ENCODE results near the gene QSOX2. TPM values are rescaled to one million over a fixed set of nuclear protein-coding genes. Genes with fewer than 3 reads are reported as not detected.

Gene QSOX2
- total RNA-seq, 1 donor from 2014 or later, result 6.3 TPM

DNA sequence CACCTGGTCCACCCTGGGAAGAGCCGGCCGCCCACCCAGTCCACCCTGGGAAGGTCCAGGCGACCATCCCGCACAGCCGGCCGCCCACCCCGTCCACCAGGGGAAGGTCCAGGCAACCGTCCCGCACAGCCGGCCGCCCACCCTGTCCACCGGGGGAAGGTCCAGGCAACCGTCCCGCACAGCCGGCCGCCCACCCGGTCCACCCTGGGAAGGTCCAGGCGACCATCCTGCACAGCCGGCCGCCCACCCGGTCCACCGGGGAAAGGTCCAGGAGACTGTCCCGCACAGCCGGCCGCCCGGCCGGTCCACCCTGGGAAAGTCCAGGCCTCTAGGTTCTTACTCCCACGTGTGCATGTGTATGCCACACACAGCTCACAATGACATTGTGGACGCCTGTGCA is 6.7 kb upstream of the QSOX2 start:
- no peak for DNase-seq (ENCODE audit: low read depth in 2 of 2)

GRCh38 chr9:136251264-136252115 is 5.9 kb upstream of the QSOX2 start:
- DNase-seq (ENCODE audit: low read depth in 2 of 2), result no peak

DNA sequence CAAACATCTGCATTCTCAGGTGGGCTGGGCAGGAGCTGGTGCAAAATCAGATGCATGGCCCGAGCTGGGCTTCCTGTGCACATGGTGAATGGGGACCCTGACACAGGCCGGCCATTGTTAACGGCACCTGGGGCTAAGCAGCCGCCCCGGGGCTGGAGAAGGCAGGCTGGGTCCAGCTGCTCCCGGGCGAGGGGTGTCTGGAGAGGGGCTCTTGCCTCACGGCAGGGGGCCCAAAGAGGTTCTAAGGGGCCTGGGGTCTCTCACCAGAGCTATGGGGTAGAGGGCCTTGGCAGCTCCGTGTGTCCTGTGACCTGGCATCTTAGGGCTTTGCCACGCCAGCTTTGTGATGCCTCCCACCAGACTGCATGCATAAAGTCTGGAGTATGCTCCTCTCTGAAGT is 5.1 kb upstream of the QSOX2 start:
- no peak for DNase-seq (ENCODE audit: low read depth in 2 of 2)

DNA sequence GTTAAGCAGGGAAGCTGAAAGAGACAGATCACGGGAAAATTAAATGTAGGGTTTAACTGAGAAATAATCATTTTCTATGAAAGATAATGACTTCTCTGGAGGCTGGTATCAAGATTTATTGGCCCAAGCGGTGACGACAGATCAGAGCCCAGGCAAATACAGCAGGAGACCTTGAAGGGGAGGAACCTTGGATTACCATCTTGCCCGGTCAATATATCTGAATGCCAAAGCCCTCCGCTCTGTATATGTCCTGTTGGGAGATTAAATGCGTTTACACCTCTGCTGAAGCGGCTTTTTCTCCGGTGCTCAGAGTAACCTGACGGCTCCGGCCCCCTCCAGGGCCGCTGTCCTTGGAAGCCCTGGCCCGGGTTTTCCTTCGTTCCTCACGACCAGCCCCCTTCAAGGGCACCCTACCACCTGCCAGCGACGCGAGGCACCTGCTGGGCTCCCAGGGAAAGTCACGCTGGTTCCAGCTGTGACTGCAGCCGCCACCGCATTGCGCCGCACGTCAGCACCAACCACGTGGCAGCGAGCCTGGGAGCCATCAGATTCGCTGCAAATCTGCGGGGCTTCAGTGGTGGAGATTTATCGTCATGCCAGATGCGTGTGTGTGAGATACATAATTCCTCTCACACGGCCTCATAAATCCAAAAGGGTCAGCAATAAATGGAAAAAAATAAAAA is 4.4 kb upstream of the QSOX2 start:
- DNase-seq (ENCODE audit: low read depth in 2 of 2), result no peak

- DNase-seq (ENCODE audit: low read depth in 2 of 2), result no peak
These were observed 3.6 kb upstream of the QSOX2 start for GRCh38 chr9:136248951-136249876.

DNA sequence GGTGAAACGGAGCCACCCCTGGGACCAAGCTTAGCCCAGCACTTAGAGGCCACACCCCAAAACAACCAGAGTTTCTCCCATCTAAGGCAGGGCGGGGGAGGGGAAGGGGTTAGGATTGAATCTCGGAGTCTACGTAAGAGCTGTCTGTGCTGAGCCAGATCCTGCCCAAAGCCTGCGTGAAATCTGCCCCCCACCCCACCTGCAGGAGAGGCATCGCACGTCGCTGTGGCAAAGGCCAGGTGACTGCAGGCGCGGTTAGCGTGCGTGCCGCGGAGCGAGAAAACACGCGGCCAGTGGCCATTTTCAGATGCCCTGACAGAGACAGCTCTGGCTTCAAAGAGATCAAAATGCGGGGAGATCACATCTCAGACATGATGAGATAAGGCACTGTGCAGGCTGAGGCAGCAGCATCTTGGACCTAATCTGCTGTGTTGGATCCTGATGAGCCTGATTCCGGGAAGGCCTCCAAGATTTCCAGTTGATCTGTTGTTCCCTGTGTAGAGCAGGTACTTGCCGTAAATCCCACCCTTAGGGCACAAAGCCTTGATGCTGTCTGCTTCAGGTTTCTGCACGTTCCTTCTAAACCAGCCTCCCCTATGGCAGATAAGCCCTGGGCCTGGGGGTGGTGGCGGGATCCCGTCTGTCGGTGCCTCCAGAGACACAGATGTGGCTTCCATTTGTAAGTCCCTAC is 2.5 kb upstream of the QSOX2 start:
- DNase-seq (ENCODE audit: low read depth in 2 of 2), result no peak

DNA sequence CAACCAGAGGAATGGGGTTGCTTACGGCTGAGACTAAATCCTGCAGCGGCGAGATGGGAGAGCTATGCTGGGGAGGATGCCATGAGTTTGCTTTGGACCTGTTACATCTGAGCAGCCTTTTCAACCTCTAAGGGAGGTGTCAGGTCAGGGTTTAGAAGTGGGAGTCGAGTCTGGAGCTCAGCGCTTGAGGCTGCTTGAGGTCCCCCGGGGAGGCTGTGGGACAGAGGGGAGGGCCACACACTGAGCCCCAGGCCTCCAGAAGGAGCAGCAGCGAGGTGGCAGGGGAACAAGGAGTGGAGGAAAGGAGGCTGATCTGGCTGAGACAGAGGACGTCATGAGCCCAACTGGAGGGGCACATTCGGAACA is 1.9 kb upstream of the QSOX2 start:
- no peak for DNase-seq (ENCODE audit: low read depth in 2 of 2)

DNA sequence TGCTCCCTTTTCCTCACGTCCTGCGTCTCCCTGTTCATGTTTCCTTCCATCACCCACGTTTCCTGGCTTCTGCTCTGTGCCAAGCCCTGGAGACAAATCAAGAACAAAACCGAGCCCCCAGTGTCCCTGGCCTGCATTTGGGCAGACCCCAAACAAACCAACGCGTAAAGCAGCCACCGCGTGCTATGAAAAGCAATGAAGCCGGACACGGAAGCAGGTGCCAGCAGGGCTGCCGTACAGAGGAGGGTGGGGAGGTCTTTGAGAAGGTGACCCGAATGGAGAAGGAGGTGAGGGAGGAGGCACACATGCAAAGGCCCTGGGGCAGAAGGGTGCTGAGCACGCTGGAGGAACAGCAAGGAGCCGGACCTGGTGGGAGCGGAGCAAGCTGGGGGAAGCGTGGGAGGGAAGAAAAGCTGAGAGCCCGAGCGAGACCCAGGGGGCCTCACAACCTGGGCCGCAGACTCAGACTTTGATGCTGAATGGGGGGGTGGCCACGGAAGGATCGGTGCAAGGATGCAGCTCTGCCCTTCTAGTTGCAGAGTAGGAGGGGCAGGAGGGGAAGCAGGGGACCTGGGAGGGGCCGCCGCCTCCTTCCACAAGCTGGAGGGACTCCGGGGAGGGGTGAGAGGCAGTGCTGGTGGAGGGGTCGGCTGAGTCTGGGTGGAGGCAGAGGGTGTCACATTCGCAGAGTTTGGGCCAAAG is 1.4 kb upstream of the QSOX2 start:
- no peak for DNase-seq (ENCODE audit: low read depth in 2 of 2)

GRCh38 chr9:136244969-136245218 is 718 bp downstream of the QSOX2 start:
- DNase-seq (ENCODE audit: low read depth in 2 of 2), result no peak

- DNase-seq (ENCODE audit: low read depth in 2 of 2), result no peak
These were observed 1.3 kb downstream of the QSOX2 start for GRCh38 chr9:136244122-136244968.

- DNase-seq (ENCODE audit: low read depth in 2 of 2), result no peak
These were observed 2.0 kb downstream of the QSOX2 start for GRCh38 chr9:136243631-136244030.

- peak in 1 of 2 donors; percentile 11 for DNase-seq (ENCODE audit: low read depth in 2 of 2)
These were observed 2.6 kb downstream of the QSOX2 start for GRCh38 chr9:136242918-136243525.

GRCh38 chr9:136242248-136242647 is 3.4 kb downstream of the QSOX2 start:
- DNase-seq (ENCODE audit: low read depth in 2 of 2), result no peak

GRCh38 chr9:136241542-136241941 is 4.1 kb downstream of the QSOX2 start:
- DNase-seq (ENCODE audit: low read depth in 2 of 2), result no peak

DNA sequence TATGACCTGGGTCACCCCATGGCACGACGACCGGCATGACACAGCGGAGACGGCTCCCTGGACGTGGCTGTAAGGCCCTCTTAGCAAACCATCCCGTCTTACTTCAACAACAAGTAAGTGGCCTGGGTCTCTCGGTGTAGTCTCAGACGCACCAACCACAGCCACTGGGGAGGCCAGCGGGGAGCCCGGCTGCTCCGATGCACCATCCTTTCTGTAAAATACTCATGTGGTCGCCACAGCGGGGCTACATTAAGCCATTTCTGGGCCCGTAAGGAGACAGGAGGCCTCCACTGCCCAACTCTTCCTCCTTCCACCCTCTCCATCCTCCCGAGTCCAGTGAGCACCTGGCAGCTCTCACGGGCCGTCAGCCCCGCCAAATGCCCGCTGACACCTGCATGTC is 4.7 kb downstream of the QSOX2 start:
- DNase-seq (ENCODE audit: low read depth in 2 of 2), result no peak

- no peak for DNase-seq (ENCODE audit: low read depth in 2 of 2)
These were observed 5.7 kb downstream of the QSOX2 start for GRCh38 chr9:136239983-136240330.

DNA sequence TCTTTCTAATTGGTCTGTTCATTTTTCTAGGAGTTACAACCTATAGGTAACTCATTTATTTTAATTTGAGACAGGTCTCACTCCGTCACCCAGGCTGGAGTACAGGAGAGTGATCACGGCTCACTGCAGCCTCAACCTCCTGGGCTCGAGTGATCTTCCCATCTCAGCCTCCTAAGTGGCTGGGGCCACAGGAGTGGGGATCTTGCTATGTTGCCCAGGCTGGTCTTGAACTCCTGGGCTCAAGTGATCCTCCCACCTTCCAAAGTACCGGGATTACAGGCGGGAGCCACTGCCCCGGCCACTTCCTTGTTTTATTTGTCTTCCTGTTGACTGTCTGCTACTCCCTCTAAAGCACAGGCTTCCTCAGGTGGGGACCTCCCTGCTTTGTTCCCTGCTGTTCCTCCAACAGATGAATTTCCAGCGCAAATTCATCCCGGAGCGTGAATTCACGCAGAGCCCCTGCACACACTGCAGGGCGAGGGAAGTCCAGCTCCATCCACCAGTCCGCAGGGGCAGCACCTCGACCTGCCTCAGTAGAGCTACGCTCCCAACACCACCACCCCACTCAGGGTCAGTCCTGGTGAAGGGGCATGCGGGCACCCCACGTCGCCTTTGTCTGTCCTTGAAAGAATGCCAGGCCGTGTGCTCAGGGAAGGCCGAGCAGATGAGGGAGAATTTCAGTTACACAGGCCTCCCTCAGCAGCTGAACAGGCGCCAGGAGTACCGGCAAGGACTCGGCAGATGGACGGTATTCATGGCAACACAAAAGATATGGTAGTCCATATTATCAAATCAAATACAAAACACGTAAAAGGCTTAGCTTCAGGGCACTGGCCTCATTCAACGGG is 6.3 kb downstream of the QSOX2 start:
- DNase-seq (ENCODE audit: low read depth in 2 of 2), result peak in 1 of 2 donors; percentile 10

DNA sequence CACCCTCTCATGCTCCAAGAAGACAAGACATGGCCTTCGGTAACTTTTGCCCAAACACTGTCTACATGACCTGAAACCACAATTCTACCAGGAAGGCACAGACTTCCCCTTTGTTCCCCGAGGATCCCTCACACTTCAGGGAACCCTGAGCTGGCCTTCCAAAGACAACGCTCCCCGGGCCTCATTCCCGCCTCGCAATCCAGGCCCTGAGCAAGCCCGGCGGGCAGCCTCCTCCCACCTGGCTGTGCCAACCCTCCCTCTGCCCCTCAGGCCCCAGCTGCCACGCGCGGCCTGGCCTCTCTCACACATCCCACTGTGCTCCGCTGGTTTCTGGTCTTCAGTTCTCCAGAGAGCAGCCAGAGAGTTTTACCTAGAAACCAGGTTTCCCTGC is 7.3 kb downstream of the QSOX2 start:
- DNase-seq (ENCODE audit: low read depth in 2 of 2), result no peak
